Effector memory CD4-positive, alpha-beta T cell (primary cell): ENCODE measurements around the gene COMMD1.

ENCODE experiments used
- DNase-seq, 3 donors: peaks; one replicate each; pipeline ENCODE4 v3.0.0-alpha.2; 2020
- H3K27ac ChIP-seq: 2 replicates; pipeline ENCODE4 v1.7.0; 2013; ENCODE audit warnings: mild to moderate bottlenecking, low read length, moderate library complexity; ENCODE audit not compliant: insufficient read depth, poor library complexity, severe bottlenecking
- H3K27me3 ChIP-seq: replicated peaks from 2 replicates; pipeline ENCODE4 v1.7.0; 2013; ENCODE audit warnings: mild to moderate bottlenecking, low read length; ENCODE audit not compliant: insufficient read depth, control insufficient read depth, poor library complexity, severe bottlenecking
- H3K36me3 ChIP-seq: 2 replicates; pipeline ENCODE4 v1.7.0; 2013; ENCODE audit warnings: mild to moderate bottlenecking, low read length, moderate library complexity; ENCODE audit not compliant: control insufficient read depth, insufficient read depth
- H3K4me1 ChIP-seq: 2 replicates; pipeline ENCODE4 v1.7.0; 2013; ENCODE audit warnings: low read length, mild to moderate bottlenecking; ENCODE audit not compliant: control insufficient read depth, insufficient read depth, poor library complexity, severe bottlenecking
- H3K4me3 ChIP-seq: 2 replicates; pipeline ENCODE4 v1.7.0; 2013; ENCODE audit warnings: low read length, low read depth, mild to moderate bottlenecking; ENCODE audit not compliant: insufficient read depth, poor library complexity, severe bottlenecking
- H3K9me3 ChIP-seq: 2 replicates; pipeline ENCODE4 v1.7.0; 2013; ENCODE audit warnings: mild to moderate bottlenecking, low read length, moderate library complexity; ENCODE audit not compliant: control insufficient read depth

Gene COMMD1

DNA sequence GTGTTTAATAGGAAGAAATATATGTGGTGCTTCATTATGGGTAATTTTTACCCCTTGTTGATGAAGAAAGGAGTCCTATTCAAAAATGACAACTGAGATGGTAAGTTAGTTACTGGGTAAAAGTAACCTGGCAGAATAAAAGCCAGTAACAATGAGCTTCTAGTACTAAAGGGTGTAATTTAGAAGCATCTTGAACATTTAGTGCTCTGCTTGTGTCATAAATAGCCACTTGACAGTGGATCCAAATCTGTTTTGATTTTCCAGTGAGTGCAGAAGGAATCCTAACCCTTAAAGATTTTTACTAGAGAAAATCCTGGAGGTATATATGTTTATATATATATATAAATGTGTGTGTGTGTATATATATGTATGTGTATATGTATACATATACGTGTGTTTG lies 15.1 kb downstream of the COMMD1 start:
- no peaks in the 10 kb centered on the region for H3K27me3 ChIP-seq
- no peak overlapping the region for H3K4me3 ChIP-seq

GRCh38 chr2:61922714-61923113 lies 17.2 kb downstream of the COMMD1 start:
- no peak for DNase-seq
- Histone ChIP-seq H3K27ac (no peak overlapping the region), H3K36me3 (no peaks in the 10 kb centered on the region), H3K9me3 (no peaks in the 10 kb centered on the region), H3K4me1 (no peaks in the 10 kb centered on the region), H3K27me3 (no peaks in the 10 kb centered on the region), H3K4me3 (no peak overlapping the region)

More for the DNA sequence above, 15.1 kb downstream of the COMMD1 start:
- no peak overlapping the region for H3K27ac ChIP-seq
- no peaks in the 10 kb centered on the region for H3K4me1 ChIP-seq
- no peaks in the 10 kb centered on the region for H3K36me3 ChIP-seq
- DNase-seq = no peak
- no peaks in the 10 kb centered on the region for H3K9me3 ChIP-seq

DNA sequence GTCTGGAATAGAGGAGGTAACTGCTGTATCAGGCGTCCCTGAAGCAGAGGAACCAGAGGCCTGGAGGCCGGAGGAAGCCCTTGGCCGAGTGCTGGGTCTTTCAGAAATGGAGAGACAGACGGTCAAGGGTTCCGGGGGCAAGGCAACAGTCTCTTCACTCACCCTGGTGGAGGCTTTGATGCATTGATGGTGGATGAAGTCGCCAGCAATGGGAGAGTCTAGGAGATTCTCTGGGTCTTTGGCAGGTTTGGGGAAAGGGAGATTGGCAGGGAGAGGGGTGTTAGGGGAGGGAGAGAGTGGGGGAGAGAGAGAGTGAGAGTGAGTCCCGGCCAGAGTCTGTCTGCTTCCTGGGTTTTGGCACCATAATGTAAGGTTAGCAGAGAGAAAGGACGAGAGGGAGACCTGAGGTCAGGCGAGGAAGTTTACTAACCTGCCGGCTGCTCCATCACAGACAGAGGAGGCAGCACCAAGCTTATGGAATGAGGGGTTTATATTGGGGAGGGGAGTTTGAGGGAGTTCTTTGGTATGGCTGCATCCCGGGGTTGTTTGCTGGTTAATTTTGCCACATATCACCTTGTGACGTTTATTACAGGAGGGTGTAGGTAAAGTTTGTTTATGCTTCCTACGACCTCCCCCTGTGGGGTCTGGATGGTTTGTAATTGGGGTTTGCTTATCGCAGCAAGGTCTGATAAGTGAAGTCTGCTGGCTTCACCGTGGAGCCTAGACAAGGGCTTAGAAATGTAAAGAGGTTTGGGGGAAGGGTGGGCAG lies 19.6 kb downstream of the COMMD1 start:
- Histone ChIP-seq H3K36me3 (no peaks in the 10 kb centered on the region), H3K4me3 (no peak overlapping the region), H3K27ac (no peak overlapping the region), H3K9me3 (no peaks in the 10 kb centered on the region), H3K27me3 (no peaks in the 10 kb centered on the region), H3K4me1 (no peaks in the 10 kb centered on the region)
- DNase-seq = no peak

DNA sequence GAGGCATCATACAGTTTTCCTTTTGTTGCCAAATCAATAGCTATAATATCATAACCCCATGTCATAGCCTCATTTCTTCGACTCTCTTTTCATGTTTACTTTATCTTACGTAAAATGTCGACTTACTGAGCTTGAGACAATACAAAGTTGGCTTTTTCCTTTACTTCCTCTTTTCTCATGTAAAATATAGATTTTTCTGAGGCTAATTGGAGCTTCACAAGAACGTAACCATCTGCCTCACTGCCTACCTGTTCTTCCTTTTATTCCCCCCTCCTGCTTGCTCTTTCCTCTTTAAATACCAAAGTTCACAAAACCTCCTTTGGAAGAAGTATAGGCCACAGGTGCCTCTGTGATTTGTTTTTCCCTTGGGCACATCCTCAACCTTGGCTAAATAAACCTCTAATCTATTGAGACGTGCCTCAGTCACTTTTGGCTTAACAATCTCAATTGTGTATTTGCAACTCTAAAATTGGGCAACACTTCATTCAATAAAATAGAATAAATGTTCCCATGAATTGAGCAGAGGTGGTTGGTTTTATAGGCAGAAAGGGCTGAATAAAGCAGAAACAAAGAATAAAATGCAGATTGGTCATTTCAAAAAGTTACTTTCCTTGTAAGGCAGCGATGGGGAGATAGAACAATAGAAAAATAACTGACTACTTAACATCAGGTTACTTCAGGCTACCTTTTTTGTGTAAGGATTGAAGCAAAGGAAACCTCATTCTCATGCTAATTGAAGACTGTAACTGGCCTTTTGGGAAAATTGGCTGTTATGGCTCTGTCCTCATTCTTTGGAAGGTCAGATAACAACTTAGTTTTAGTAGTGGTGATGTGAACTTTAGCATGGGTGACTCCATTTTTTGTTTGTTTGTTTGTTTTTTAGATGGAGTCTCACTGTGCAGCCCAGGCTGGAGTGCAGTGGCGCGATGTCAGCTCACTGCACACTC lies 21.3 kb downstream of the COMMD1 start:
- Histone ChIP-seq H3K9me3 (no peaks in the 10 kb centered on the region), H3K4me1 (no peaks in the 10 kb centered on the region), H3K36me3 (no peaks in the 10 kb centered on the region), H3K27me3 (no peaks in the 10 kb centered on the region), H3K27ac (no peak overlapping the region), H3K4me3 (no peak overlapping the region)
- DNase-seq = no peak

GRCh38 chr2:61928826-61929461 lies 23.5 kb downstream of the COMMD1 start:
- DNase-seq = no peak
- Histone ChIP-seq H3K4me1 (no peaks in the 10 kb centered on the region), H3K9me3 (no peaks in the 10 kb centered on the region), H3K4me3 (no peak overlapping the region), H3K27ac (no peak overlapping the region), H3K36me3 (no peaks in the 10 kb centered on the region), H3K27me3 (no peaks in the 10 kb centered on the region)

DNA sequence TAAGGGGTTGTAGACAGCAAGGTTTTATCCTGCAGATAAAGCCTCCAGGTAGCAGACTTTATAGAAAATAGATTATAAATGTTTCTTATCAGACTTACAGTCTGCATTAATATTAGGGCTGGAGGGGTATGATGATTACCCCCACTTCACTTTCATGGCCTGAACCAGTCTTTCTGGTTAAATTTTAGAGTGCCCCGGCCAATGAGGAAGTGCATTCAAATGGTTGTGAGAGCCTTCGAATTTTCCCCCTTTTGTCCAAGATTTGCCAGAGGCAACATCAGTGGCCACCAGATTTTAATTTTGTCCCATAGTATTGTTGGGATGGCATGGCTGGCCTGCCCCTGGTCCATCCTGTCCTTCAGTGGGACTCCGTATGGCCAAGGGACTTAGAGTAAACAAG lies 31.6 kb downstream of the COMMD1 start:
- no peaks in the 10 kb centered on the region for H3K36me3 ChIP-seq
- H3K4me3 ChIP-seq = no peak overlapping the region
- DNase-seq = no peak
- no peaks in the 10 kb centered on the region for H3K9me3 ChIP-seq
- no peaks in the 10 kb centered on the region for H3K27me3 ChIP-seq
- no peaks in the 10 kb centered on the region for H3K4me1 ChIP-seq
- H3K27ac ChIP-seq = no peak overlapping the region

DNA sequence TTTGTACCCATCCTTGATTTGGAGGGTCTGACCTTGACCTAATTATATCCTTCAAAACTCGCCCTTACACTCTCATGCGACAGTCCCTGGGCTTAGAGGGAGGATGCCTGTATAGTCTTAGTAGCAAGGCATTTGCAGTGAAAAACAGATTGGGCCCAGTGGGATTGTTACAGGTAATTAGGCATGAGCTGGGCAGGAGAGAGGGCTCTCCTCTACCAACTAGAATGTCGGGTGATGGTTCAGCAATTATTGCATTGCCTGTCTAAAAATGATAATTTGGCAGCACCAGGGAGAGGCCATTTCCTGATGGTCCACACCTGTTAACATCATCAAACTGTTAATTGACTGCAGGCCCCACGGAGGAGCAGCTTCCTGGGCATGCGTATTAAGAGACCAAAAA lies 32.4 kb downstream of the COMMD1 start:
- DNase-seq = no peak
- H3K9me3 ChIP-seq = no peaks in the 10 kb centered on the region
- no peaks in the 10 kb centered on the region for H3K4me1 ChIP-seq
- H3K27ac ChIP-seq = no peak overlapping the region
- H3K36me3 ChIP-seq = no peaks in the 10 kb centered on the region
- no peak overlapping the region for H3K4me3 ChIP-seq
- no peaks in the 10 kb centered on the region for H3K27me3 ChIP-seq

GRCh38 chr2:61938511-61938910 lies 33.0 kb downstream of the COMMD1 start:
- H3K4me1 ChIP-seq = no peaks in the 10 kb centered on the region
- no peaks in the 10 kb centered on the region for H3K27me3 ChIP-seq
- no peaks in the 10 kb centered on the region for H3K36me3 ChIP-seq
- no peak overlapping the region for H3K27ac ChIP-seq
- H3K9me3 ChIP-seq = no peaks in the 10 kb centered on the region
- no peak overlapping the region for H3K4me3 ChIP-seq
- DNase-seq = no peak

DNA sequence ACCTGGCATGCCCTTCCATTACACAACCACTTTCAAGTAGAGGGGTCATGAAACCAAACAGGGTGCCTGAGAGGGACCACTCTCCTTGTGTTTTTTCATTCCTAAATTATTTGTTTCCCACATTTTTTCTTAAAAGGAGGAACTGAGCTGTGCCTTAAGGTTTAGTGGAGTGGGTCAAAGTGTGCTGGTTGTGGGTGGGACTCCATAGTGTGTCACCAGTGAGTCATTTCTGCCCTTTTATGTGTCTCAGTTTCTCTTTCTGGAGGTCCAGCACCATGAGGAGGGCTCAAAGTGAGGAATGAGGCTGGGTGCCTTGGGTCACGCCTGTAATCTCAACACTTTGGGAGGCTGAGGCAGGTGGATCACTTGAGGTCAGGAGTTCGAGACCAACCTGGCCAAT lies 37.8 kb downstream of the COMMD1 start:
- no peaks in the 10 kb centered on the region for H3K27me3 ChIP-seq
- no peak for DNase-seq
- no peaks in the 10 kb centered on the region for H3K9me3 ChIP-seq
- no peak overlapping the region for H3K4me3 ChIP-seq
- peaks cover 3% of the 10 kb centered on the region for H3K36me3 ChIP-seq
- no peak overlapping the region for H3K27ac ChIP-seq
- no peaks in the 10 kb centered on the region for H3K4me1 ChIP-seq

- Histone ChIP-seq H3K27ac (no peak overlapping the region), H3K4me1 (no peaks in the 10 kb centered on the region), H3K36me3 (peaks cover 3% of the 10 kb centered on the region), H3K27me3 (no peaks in the 10 kb centered on the region), H3K4me3 (no peak overlapping the region), H3K9me3 (no peaks in the 10 kb centered on the region)
- no peak for DNase-seq
These were observed 41.2 kb downstream of the COMMD1 start for GRCh38 chr2:61946666-61947065.
